ENCODE results near the gene ZNF581. TPM values are rescaled to one million over a fixed set of nuclear protein-coding genes. Genes with fewer than 3 reads are reported as not detected.

ZNF581 gene
- polyA plus RNA-seq, 1 of the 3 experiments (the other 2 are of a cell fraction): 24.7 TPM

DNA sequence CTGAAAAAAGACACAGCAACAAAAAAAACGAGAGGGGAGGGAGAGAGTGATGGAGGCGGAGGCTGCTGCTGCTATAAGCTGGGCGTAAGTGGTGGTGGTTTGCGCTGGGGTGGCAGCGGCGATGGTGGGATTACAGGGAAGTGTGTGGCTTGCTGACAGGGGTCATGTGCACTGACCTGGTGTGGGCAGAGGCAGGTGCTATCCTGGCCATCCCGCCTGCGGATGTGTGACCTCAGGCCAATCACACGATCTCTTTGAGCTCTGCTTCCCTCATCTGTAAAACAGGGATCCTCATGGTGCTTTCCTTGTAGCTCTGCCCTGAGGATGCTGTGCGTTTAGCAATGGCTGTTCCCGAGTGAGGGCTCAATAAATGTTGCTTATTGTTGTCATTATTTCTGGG is 5.9 kb upstream of the ZNF581 start:
- H3K9me3 ChIP-seq: no peaks in the 10 kb centered on the region
- H3K4me2 ChIP-seq: peak overlapping the region; percentile 15; the same call in 1 of the 2 replicates
- H3K36me3 ChIP-seq (replicated peaks in 1 of 2; ENCODE audit: control insufficient read depth in 1 of 2, insufficient read depth in 2 of 2, low read length in 1 of 2): peaks cover 0 to 6% of the 10 kb centered on the region in 2 experiments
- no peaks in the 10 kb centered on the region for H3K9me2 ChIP-seq
- H3K79me2 ChIP-seq (ENCODE audit: insufficient read depth): peaks cover 72% of the 10 kb centered on the region
- no peaks in the 10 kb centered on the region for H3K27me3 ChIP-seq (ENCODE audit: insufficient read depth)
- H3K9ac ChIP-seq: no peak overlapping the region
- H3K4me3 ChIP-seq (ENCODE audit: low read depth in 2 of 2, low read length in 1 of 2): no peak overlapping the region
- H3F3A ChIP-seq (replicated peaks; ENCODE audit: insufficient read depth): peaks cover 36% of the 10 kb centered on the region
- CTCF ChIA-PET: interaction anchor here (0.8 to 5.0 kb wide), 5 partner anchors 10 to 548 kb away, joined by 3 to 28 read pairs (median 6); partner anchors contain the start of gene CCDC106
- H2AFZ ChIP-seq (ENCODE audit: low read depth): no peak overlapping the region
- no peak overlapping the region for H3K27ac ChIP-seq (ENCODE audit: low read depth in 2 of 2, low read length in 1 of 2)
- POLR2A ChIA-PET: interaction anchor here (1.6 kb wide), 1 partner anchor 13 kb away, joined by 4 read pairs; the partner anchor contains the start of gene ZNF784
- TF ChIP-seq, protein P1, sequence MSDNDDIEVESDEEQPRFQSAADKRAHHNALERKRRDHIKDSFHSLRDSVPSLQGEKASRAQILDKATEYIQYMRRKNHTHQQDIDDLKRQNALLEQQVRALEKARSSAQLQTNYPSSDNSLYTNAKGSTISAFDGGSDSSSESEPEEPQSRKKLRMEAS (IDR thresholded peaks at IDR 0.05; ENCODE audit: low read depth): no peak
- TF ChIP-seq SMC3 (IDR thresholded peaks at IDR 0.05; ENCODE audit: low read depth, low read length) (no peak), RAD21 (IDR thresholded peaks at IDR 0.05; ENCODE audit: low read length) (no peak), SIN3A (IDR thresholded peaks at IDR 0.05; ENCODE audit: borderline replicate concordance, low read depth, low read length) (no peak), EZH2phosphoT487 (IDR thresholded peaks at IDR 0.05; ENCODE audit: borderline replicate concordance, low read depth) (no peak), MEF2A (IDR thresholded peaks at IDR 0.05; ENCODE audit: borderline replicate concordance, low read depth) (no peak), JUND (IDR thresholded peaks at IDR 0.05) (no peak), IRF3 (IDR thresholded peaks at IDR 0.05; ENCODE audit: low read depth, low read length) (no peak), CHD2 (IDR thresholded peaks at IDR 0.05; ENCODE audit: low read length, partially characterized antibody) (no peak), FOXM1 (IDR thresholded peaks at IDR 0.05; ENCODE audit: low read depth) (no peak), GABPA (IDR thresholded peaks at IDR 0.05; ENCODE audit: low read depth) (no peak), RFX5 (IDR thresholded peaks at IDR 0.05; ENCODE audit: low read length) (no peak)
- TF ChIP-seq, protein P2, sequence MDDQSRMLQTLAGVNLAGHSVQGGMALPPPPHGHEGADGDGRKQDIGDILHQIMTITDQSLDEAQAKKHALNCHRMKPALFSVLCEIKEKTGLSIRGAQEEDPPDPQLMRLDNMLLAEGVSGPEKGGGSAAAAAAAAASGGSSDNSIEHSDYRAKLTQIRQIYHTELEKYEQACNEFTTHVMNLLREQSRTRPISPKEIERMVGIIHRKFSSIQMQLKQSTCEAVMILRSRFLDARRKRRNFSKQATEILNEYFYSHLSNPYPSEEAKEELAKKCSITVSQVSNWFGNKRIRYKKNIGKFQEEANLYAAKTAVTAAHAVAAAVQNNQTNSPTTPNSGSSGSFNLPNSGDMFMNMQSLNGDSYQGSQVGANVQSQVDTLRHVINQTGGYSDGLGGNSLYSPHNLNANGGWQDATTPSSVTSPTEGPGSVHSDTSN (IDR thresholded peaks at IDR 0.05): no peak
- TF ChIP-seq, protein P3, sequence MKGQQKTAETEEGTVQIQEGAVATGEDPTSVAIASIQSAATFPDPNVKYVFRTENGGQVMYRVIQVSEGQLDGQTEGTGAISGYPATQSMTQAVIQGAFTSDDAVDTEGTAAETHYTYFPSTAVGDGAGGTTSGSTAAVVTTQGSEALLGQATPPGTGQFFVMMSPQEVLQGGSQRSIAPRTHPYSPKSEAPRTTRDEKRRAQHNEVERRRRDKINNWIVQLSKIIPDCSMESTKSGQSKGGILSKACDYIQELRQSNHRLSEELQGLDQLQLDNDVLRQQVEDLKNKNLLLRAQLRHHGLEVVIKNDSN (IDR thresholded peaks at IDR 0.05; ENCODE audit: borderline replicate concordance, low read depth): no peak
- 76% methylated on average over 11 of the region's 11 CpGs for WGBS (ENCODE audit: low lambda C conversion rate)
- H4K20me1 ChIP-seq (ENCODE audit: insufficient read depth): no peaks in the 10 kb centered on the region
- peak; percentile 1 for DNase-seq
- peaks cover 8 to 29% of the 10 kb centered on the region in 2 experiments; a peak in 1 of 4 replicates for H3K4me1 ChIP-seq (ENCODE audit: control insufficient read depth in 1 of 2, insufficient read depth in 2 of 2, low read depth in 1 of 2, low read length in 1 of 2)

Measured in SK-N-SH (cell line).